HepG2 (cell line): Measurements from ENCODE around the gene SSU72. TPM values are rescaled to one million over a fixed set of nuclear protein-coding genes. Genes with fewer than 3 reads are reported as not detected.

Experiments used
- AGO2 ChIP-seq: fragments of 200-400 bp; formaldehyde crosslinking; optimal IDR thresholded peaks from 2 replicates; pipeline ENCODE3; 2017; ENCODE audit warnings: mild to moderate bottlenecking, low read depth, low read length, moderate library complexity
- CHD2 ChIP-seq: IDR thresholded peaks from 2 replicates; pipeline ENCODE4 v1.6.1; 2011; ENCODE audit warnings: low read depth, low read length, improper control_type of control experiment
- DNMT1 ChIP-seq: sonication (generic); formaldehyde crosslinking; IDR thresholded peaks from 2 replicates; pipeline ENCODE4 v1.5.1; 2020; ENCODE audit warnings: mild to moderate bottlenecking, missing genetic modification reagents
- TGIF2 ChIP-seq: IDR thresholded peaks from 2 replicates; pipeline ENCODE4 v1.6.1; 2016; ENCODE audit warnings: control low read depth, missing compliant biosample characterization
- ZBTB38 ChIP-seq: sonication (generic); formaldehyde crosslinking; IDR thresholded peaks from 2 replicates; pipeline ENCODE4 v1.5.1; 2020; ENCODE audit warnings: mild to moderate bottlenecking, missing genetic modification reagents
- ZNF460 ChIP-seq: sonication (generic); formaldehyde crosslinking; IDR thresholded peaks from 2 replicates; pipeline ENCODE4 v1.5.1; 2020; ENCODE audit warnings: missing genetic modification reagents, mild to moderate bottlenecking, borderline replicate concordance
- polyA plus RNA-seq, 8 experiments: library from polyadenylated mRNA; depleted of rRNA in 3 of 8; stranded (reverse) in 7 of 8; unstranded in 1 of 8; fragments of >200 nt; fragmentation: Illumina TruSeq in 4 of 8; extraction: Trizol in 4 of 8; gene quantifications; 2 replicates each; pipeline versions ENCODE4 v1.2.1 to v1.2.3, GENCODE V29; 2011 to 2016; ENCODE audit warnings: low read depth in 4 of 8, missing spikeins in 1 of 8, mixed read lengths in 1 of 8; ENCODE audit not compliant: insufficient read depth in 1 of 8
- total RNA-seq, 5 experiments: library from RNA; depleted of rRNA; stranded (reverse); fragments of >200 nt; fragmentation: Illumina TruSeq; extraction: Trizol; gene quantifications; 2 replicates each; pipeline ENCODE4 v1.2.3, GENCODE V29; 2016; ENCODE audit warnings: low read depth in 1 of 5
- TF ChIP-seq, protein P1 (sequence below): sonication (generic); formaldehyde crosslinking; IDR thresholded peaks from 2 replicates; pipeline ENCODE4 v1.5.1; 2020; ENCODE audit warnings: mild to moderate bottlenecking, missing genetic modification reagents, moderate library complexity
- TF ChIP-seq, protein P2 (sequence below): sonication (generic); formaldehyde crosslinking; IDR thresholded peaks from 2 replicates; pipeline ENCODE4 v1.8.0; 2022; ENCODE audit warnings: low read depth, missing genetic modification reagents
- TF ChIP-seq, protein P3 (sequence below): sonication (generic); formaldehyde crosslinking; IDR thresholded peaks from 2 replicates; pipeline ENCODE4 v1.5.0; 2020; ENCODE audit warnings: mild to moderate bottlenecking, missing genetic modification reagents, borderline replicate concordance
- TF ChIP-seq, protein P4 (sequence below): fragments of 450-650 bp; IDR thresholded peaks from 2 replicates; pipeline ENCODE4 v1.6.1; 2016
- TF ChIP-seq, protein P5 (sequence below): sonication (generic); formaldehyde crosslinking; IDR thresholded peaks from 2 replicates; pipeline ENCODE4 v1.9.0; 2022; ENCODE audit warnings: low read depth, missing genetic modification reagents

SSU72 gene
- total and polyA plus RNA-seq, 2 of the 13 experiments (the other 11 are each of a cell fraction or from before 2014, with no cell fraction given) = 42.8 to 67.1 TPM

DNA sequence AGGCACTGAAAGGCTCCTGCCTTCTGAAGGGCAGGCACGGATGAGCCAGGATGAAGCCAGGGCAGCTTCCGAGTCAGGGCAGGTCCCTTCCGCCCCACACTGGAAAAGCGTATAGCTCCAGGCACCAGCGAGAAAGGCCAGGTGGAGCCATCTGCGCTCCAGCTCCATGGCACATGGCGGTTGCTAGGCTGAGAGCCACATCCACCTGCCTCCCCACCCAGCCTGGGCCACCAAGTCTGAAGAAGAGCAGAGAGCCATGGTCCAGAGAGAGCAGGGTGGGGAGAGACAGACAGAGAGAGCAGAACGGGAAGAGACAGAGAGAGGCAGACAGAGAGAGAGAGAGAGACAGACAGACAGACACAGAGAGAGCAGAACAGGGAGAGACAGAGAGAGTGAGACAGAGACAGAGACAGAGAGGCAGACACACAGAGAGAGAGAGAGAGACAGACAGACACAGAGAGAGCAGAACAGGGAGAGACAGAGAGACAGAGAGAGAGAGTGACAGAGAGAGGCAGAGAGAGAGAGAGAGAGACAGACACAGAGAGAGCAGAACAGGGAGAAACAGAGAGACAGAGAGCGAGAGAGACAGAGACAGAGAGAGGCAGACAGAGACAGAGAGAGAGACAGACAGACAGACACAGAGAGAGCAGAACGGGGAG is 20.1 kb upstream of the SSU72 start (continued):
- TF ChIP-seq, protein P1, sequence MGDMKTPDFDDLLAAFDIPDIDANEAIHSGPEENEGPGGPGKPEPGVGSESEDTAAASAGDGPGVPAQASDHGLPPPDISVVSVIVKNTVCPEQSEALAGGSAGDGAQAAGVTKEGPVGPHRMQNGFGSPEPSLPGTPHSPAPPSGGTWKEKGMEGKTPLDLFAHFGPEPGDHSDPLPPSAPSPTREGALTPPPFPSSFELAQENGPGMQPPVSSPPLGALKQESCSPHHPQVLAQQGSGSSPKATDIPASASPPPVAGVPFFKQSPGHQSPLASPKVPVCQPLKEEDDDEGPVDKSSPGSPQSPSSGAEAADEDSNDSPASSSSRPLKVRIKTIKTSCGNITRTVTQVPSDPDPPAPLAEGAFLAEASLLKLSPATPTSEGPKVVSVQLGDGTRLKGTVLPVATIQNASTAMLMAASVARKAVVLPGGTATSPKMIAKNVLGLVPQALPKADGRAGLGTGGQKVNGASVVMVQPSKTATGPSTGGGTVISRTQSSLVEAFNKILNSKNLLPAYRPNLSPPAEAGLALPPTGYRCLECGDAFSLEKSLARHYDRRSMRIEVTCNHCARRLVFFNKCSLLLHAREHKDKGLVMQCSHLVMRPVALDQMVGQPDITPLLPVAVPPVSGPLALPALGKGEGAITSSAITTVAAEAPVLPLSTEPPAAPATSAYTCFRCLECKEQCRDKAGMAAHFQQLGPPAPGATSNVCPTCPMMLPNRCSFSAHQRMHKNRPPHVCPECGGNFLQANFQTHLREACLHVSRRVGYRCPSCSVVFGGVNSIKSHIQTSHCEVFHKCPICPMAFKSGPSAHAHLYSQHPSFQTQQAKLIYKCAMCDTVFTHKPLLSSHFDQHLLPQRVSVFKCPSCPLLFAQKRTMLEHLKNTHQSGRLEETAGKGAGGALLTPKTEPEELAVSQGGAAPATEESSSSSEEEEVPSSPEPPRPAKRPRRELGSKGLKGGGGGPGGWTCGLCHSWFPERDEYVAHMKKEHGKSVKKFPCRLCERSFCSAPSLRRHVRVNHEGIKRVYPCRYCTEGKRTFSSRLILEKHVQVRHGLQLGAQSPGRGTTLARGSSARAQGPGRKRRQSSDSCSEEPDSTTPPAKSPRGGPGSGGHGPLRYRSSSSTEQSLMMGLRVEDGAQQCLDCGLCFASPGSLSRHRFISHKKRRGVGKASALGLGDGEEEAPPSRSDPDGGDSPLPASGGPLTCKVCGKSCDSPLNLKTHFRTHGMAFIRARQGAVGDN (CRISPR knock-in tag) = peak; percentile 42
- TF ChIP-seq, protein P2, sequence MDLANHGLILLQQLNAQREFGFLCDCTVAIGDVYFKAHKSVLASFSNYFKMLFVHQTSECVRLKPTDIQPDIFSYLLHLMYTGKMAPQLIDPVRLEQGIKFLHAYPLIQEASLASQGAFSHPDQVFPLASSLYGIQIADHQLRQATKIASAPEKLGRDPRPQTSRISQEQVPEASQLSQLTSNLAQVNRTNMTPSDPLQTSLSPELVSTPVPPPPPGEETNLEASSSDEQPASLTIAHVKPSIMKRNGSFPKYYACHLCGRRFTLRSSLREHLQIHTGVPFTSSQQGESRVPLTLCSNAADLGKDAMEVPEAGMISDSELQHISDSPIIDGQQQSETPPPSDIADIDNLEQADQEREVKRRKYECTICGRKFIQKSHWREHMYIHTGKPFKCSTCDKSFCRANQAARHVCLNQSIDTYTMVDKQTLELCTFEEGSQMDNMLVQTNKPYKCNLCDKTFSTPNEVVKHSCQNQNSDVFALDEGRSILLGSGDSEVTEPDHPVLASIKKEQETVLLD (CRISPR knock-in tag) = no peak
- TF ChIP-seq, protein P3, sequence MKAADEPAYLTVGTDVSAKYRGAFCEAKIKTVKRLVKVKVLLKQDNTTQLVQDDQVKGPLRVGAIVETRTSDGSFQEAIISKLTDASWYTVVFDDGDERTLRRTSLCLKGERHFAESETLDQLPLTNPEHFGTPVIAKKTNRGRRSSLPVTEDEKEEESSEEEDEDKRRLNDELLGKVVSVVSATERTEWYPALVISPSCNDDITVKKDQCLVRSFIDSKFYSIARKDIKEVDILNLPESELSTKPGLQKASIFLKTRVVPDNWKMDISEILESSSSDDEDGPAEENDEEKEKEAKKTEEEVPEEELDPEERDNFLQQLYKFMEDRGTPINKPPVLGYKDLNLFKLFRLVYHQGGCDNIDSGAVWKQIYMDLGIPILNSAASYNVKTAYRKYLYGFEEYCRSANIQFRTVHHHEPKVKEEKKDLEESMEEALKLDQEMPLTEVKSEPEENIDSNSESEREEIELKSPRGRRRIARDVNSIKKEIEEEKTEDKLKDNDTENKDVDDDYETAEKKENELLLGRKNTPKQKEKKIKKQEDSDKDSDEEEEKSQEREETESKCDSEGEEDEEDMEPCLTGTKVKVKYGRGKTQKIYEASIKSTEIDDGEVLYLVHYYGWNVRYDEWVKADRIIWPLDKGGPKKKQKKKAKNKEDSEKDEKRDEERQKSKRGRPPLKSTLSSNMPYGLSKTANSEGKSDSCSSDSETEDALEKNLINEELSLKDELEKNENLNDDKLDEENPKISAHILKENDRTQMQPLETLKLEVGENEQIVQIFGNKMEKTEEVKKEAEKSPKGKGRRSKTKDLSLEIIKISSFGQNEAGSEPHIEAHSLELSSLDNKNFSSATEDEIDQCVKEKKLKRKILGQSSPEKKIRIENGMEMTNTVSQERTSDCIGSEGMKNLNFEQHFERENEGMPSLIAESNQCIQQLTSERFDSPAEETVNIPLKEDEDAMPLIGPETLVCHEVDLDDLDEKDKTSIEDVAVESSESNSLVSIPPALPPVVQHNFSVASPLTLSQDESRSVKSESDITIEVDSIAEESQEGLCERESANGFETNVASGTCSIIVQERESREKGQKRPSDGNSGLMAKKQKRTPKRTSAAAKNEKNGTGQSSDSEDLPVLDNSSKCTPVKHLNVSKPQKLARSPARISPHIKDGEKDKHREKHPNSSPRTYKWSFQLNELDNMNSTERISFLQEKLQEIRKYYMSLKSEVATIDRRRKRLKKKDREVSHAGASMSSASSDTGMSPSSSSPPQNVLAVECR = no peak
- 0 out of 2 replicates have a peak, but pooled peaks have one; percentile 21 for TF ChIP-seq ZBTB38 (CRISPR knock-in tag)
- no peak for TF ChIP-seq CHD2
- TF ChIP-seq, protein P4, sequence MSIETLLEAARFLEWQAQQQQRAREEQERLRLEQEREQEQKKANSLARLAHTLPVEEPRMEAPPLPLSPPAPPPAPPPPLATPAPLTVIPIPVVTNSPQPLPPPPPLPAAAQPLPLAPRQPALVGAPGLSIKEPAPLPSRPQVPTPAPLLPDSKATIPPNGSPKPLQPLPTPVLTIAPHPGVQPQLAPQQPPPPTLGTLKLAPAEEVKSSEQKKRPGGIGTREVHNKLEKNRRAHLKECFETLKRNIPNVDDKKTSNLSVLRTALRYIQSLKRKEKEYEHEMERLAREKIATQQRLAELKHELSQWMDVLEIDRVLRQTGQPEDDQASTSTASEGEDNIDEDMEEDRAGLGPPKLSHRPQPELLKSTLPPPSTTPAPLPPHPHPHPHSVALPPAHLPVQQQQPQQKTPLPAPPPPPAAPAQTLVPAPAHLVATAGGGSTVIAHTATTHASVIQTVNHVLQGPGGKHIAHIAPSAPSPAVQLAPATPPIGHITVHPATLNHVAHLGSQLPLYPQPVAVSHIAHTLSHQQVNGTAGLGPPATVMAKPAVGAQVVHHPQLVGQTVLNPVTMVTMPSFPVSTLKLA = peak; percentile 59
- TF ChIP-seq ZNF460 (CRISPR knock-in tag) = no peak
- no peak for TF ChIP-seq AGO2
- no peak for TF ChIP-seq TGIF2 (CRISPR knock-in tag)
- TF ChIP-seq, protein P5, sequence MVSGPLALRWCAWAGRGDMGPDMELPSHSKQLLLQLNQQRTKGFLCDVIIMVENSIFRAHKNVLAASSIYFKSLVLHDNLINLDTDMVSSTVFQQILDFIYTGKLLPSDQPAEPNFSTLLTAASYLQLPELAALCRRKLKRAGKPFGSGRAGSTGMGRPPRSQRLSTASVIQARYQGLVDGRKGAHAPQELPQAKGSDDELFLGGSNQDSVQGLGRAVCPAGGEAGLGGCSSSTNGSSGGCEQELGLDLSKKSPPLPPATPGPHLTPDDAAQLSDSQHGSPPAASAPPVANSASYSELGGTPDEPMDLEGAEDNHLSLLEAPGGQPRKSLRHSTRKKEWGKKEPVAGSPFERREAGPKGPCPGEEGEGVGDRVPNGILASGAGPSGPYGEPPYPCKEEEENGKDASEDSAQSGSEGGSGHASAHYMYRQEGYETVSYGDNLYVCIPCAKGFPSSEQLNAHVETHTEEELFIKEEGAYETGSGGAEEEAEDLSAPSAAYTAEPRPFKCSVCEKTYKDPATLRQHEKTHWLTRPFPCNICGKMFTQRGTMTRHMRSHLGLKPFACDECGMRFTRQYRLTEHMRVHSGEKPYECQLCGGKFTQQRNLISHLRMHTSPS (CRISPR knock-in tag) = no peak
- no peak for TF ChIP-seq DNMT1
